ENCODE results near the gene LAMC3. TPM values are rescaled to one million over a fixed set of nuclear protein-coding genes. Genes with fewer than 3 reads are reported as not detected.

Gene LAMC3
- total and polyA plus RNA-seq, 9 of the 15 experiments (the other 6 are each of a cell fraction or from before 2014, with no cell fraction given): 0.10 TPM; not detected in 8

- TF ChIP-seq ARHGAP35 (IDR thresholded peaks at IDR 0.05; ENCODE audit: partially characterized antibody) (no peak), CBFA2T2 (conservative IDR thresholded peaks at IDR 0.05) (no peak)
These were observed 76.6 kb downstream of the LAMC3 start (continued) for GRCh38 chr9:131085370-131086122.

GRCh38 chr9:131087354-131087893 lies 78.5 kb downstream of the LAMC3 start:
- POLR2A ChIA-PET: interaction anchor here (0.7 to 99.3 kb wide), 5 partner anchors 9 to 179 kb away, joined by 3 to 3336 read pairs (median 3); partner anchors contain the start of genes AIF1L and NUP214
- peaks cover 5% of the 10 kb centered on the region for H3K9me1 ChIP-seq (ENCODE audit: control insufficient read depth, insufficient read depth, low read length)
- H3K9ac ChIP-seq (ENCODE audit: insufficient read depth in 1 of 2, low read depth in 2 of 2, low read length in 2 of 2): peak overlapping the region in 1 of 2 experiments; percentile 46; a peak in 1 of 4 replicates
- ATAC-seq (no peak), FAIRE-seq (no peak), DNase-seq (ENCODE audit: extremely low read depth in 1 of 4, low spot score in 3 of 4) (peak in 2 of 4 experiments; percentile 64 to 66)
- in situ Hi-C loops (cut with MboI) (no loop called here), intact Hi-C loops (cut with micrococcal nuclease) (no loop called here)
- no peaks in the 10 kb centered on the region for H3K79me2 ChIP-seq (ENCODE audit: control insufficient read depth, insufficient read depth, low read length)
- TF ChIP-seq DACH1 (IDR thresholded peaks at IDR 0.05; ENCODE audit: partially characterized antibody) (no peak), MLX (CRISPR knock-in tag; conservative IDR thresholded peaks at IDR 0.05) (peak in 1 of 2 experiments; percentile 56; a peak in 1 of 4 replicates), HMGXB4 (CRISPR knock-in tag; IDR thresholded peaks at IDR 0.05) (peak; percentile 26), MTA2 (IDR thresholded peaks at IDR 0.05; ENCODE audit: low read depth) (no peak), ZNF785 (CRISPR knock-in tag; IDR thresholded peaks at IDR 0.05) (no peak)
- no peaks in the 10 kb centered on the region for H3K9me3 ChIP-seq (replicated peaks; ENCODE audit: control insufficient read depth, insufficient read depth, low read depth, low read length)
- BruUV-seq (replicated peaks): no TSS peak
- H3K4me2 ChIP-seq (ENCODE audit: insufficient read depth, low read length): no peak overlapping the region
- H3K36me3 ChIP-seq (ENCODE audit: control insufficient read depth, insufficient read depth, low read length): no peaks in the 10 kb centered on the region
- H3K4me3 ChIP-seq: no peak overlapping the region
- peaks cover 73 to 87% of the 10 kb centered on the region in 2 experiments for H3K27me3 ChIP-seq (ENCODE audit: control insufficient read depth in 2 of 2, insufficient read depth in 2 of 2, low read length in 2 of 2)
- H3K4me1 ChIP-seq (replicated peaks in 1 of 2; ENCODE audit: control insufficient read depth in 2 of 2, insufficient read depth in 2 of 2, low read length in 2 of 2): peaks cover 0 to 18% of the 10 kb centered on the region in 2 experiments; a peak in 2 of 5 replicates
- no peak overlapping the region for H3K27ac ChIP-seq (ENCODE audit: extremely low read depth, low read depth, low read length)
- peaks cover 50% of the 10 kb centered on the region for H4K20me1 ChIP-seq (replicated peaks; ENCODE audit: control insufficient read depth, insufficient read depth, low read length)
- no peak overlapping the region for H2AFZ ChIP-seq (ENCODE audit: low read depth, low read length)
- WGBS (ENCODE audit: insufficient coverage, low coverage, missing lambda C conversion rate): 5% methylated on average over 19 of the region's 19 CpGs
- CTCF ChIA-PET (ENCODE audit: low intra/inter-chr PET ratio): no interaction called here

Data from K562 (cell line).